Activated CD4-positive, alpha-beta T cell treated with anti-CD3 and anti-CD28 coated beads, Interleukin-2, amount 50 U/mL, for 48 hours (primary cell): Measurements from ENCODE around the gene MYO5B.
A peak's percentile ranks its signal among the peaks of the same experiment; 100 is the strongest.
"Not testable (repeated sequence)": the region's sequence is repeated elsewhere in the genome, so short reads cannot be mapped to it uniquely, and the experiment has no call there.

Experiments
- DNase-seq, 2 experiments: peaks; one replicate each; pipeline ENCODE4 v3.0.0-alpha.2; 2020

Gene MYO5B

DNA sequence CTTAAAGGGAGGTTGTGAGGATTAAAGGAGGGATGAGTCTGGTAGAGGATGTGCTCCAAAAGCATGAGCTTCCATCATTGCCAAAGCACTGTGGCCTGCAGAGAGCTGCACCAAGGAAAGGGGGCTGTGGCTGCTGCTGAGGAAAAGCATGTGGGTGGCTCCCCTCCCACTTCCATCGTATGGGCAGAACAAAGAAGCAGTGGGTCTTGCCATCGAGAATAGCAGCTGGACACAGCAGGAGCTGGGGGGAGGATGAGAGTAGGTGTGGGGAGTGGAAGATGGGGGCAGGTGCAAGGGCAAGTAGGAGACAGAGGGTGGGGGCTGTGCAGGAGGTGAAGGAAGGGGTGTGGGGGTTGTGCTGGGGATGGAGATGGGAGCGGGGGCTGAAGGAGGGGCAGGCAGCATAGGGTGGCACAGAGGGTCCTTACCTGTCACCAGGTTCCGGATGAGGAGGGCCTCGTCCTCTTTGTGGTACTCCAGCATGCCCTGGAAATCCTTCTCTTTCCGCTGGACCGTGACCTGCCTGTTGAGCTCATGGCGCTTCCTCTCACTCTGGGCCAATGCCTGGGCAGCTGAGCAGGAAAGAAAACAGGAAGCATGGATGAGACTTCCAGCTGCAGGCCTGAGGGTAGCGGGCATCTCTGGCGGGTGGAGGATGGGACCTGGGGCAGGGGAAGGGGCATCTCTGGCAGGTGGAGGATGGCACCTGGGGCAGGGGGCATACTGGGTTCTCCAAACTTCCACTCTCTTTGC, 348.1 kb downstream of the MYO5B start:
- DNase-seq = no peak

- DNase-seq = no peak
Observed at GRCh38 chr18:49846361-49846662, 348.6 kb downstream of the MYO5B start.

- DNase-seq = no peak
Observed at GRCh38 chr18:49845629-49846360, 349.2 kb downstream of the MYO5B start.

DNA sequence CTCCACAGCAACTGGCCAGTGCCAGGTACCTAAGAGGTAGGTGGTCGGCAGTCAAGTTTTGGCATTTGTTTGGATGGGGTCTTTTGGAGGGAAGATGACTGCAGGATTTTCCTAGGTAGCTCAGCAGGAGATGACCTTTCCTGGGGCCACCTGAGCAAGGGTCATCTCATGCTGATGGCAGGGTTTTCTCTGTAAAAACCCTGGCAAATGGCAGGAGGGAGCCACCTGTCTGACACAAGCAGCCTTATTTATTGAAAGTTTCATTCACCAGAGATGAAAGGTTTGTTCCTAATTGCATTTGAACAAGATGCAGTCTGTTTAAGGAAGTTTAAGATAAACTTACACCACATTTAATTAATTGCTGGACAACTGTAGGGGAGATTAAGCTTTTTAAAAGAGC, 350.0 kb downstream of the MYO5B start:
- DNase-seq = no peak

DNA sequence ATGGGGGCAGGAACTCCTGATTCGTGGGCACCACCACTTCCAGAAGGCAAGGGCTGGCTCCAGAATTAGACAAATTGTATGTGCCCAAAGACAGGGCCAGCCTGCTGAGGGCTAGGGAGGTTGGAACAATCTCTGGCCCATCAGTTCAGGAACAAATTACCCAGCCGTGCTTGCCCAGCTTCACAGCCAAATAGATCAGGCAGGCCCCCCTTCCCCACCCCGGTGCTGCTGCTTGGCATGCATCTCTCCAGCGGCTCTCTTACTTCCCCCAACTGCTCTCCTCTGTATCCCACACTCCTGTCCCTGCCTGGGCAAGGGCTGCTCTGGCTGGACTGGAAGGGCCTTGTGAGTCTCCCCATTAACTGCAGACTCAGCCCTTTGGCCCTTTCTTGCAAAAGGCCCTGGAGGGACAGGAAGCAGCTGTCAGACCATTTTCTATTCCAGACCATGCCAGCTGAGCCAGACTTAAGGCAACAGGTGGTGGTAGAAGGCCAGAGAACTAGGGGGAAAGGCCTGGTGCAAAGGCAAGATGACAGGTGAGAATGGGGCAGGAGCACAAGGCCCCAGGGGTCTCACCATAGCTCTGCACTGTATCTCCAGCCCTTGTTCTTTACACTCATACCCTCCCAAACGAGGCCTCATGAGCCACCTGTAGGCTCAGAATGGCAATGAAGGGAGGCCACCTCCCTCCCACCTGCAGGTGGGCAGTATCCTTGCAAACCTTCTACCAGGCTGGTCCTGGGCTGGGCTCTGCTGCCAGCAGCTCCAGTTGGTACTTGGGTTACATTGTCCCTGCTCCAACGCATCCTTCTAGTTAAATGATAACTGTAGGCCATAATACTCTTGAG, 350.9 kb downstream of the MYO5B start:
- DNase-seq = no peak

DNA sequence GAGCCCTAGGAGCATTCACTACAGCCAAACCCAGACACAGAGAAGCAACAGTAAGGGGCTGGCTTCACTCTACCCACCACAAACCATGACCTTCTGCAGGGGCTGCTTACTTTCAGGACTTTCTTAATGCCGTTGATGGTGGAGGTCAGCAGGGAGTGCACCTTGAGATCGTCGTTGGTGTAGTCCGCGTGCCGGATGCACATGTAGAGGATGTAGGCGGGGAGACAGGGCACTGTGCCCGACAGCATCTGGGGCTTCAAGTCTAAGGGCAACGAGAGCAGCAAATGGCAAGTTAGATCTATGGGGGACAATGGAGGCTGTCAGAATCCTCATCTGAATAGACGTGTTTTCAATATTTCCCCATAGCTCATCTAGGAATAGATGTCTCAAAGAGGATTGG, 351.8 kb downstream of the MYO5B start:
- no peak for DNase-seq

GRCh38 chr18:49842656-49843055, 352.3 kb downstream of the MYO5B start:
- no peak for DNase-seq

DNA sequence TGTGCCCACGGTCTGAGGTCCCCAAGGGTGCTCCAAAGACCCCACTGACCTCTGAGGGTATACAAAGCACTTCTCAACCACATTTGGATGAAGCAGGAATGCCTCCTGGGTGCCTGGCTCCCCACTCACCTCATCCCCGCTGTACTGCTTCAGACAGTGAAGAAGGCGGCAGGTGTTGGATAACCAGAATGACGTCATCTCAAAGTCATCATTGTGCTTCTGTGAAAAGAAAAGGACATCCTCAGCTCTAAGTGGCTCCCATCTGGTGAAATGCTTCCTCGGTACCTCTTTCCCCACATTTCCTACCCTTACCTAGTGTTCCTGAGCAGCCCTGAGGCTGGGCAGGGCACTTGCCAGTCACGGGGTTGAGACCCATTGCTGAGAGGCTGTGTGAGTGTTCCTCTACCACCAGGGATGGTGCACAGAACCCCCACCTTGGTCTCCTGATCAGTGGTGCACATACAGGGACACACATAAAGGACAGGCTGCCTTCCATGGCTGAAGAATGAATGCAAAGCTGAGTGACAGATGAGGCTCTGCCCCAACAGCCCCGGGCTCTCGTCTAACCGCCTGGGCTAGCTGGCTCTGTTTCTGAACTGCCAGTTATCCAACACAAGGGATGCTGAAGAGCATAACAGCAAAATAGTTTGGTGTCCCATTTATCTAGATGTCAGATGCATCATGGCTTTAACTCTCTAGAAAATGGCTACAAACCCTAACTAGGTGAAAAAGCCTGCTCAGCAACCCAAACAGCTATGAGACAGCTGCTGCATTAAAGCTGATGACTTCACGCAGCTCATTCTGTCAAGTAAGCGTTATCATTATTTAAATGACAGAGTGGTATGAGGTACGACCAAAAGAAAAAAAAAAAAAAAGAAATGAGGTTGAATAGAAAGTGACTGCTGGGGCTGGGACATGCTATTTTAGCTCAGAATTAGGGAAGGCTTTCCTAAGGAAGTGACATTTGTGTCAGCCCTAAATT, 353.4 kb downstream of the MYO5B start:
- no peak for DNase-seq

GRCh38 chr18:49839012-49839411, 355.9 kb downstream of the MYO5B start:
- DNase-seq = no peak

- no peak for DNase-seq
Observed at GRCh38 chr18:49838381-49838780, 356.6 kb downstream of the MYO5B start.

DNA sequence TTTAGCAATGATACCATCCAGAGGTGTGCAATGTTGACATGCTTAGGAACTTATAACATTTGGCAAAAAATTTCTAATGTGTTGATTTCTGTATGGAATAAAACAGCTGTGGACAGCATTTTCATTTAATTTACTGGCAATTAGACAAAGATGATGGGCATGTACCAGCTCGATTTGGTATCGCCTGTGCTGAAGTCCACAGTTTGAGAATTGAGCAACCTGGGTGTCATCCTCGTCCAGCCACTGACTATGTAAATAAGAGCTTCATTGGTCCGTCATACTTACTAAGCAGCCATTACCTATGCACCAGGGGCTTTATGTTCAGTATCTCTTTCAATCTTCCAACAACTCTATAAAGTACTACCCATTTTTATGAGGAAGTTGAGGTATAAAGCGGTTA, 357.1 kb downstream of the MYO5B start:
- no peak for DNase-seq

GRCh38 chr18:49837316-49837835, 357.6 kb downstream of the MYO5B start:
- DNase-seq = not testable (repeated sequence)

DNA sequence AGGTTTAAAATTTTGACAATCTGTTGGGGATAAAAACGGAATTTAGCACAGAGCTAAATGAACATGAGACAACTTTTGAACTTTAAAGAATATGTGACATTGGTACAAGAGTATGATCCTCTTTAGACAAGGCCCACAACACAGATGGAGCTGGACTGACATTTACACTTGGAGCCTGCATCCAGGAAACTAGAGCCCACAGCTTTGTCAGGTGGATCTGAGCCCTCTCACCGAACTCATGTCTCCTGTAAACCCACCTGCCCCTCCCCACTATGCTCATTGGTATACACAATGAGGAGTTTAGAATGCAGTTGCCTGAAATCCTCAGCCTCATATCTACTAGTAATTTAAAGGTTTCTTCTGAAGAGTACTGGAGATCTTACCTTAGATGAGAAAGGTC, 359.5 kb downstream of the MYO5B start:
- no peak for DNase-seq

DNA sequence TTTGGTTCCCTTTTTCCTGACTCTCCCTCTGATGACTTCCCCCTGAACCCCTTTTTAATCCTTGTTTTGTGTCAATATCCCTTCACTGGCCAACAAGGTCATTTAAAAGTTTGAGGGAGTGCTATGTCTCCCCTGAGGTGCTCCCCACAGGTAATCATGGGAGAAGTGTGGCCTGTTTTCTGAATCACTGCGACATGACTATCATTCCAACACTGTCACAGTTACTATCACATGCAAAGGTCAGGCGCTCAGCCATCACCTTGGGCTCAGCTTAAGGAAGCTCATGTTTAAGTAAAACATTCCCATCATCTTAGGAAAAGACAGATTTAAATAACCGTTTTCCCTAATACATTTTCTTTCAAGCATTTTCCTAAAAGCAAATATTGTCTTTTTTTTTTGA, 360.7 kb downstream of the MYO5B start:
- DNase-seq = no peak

DNA sequence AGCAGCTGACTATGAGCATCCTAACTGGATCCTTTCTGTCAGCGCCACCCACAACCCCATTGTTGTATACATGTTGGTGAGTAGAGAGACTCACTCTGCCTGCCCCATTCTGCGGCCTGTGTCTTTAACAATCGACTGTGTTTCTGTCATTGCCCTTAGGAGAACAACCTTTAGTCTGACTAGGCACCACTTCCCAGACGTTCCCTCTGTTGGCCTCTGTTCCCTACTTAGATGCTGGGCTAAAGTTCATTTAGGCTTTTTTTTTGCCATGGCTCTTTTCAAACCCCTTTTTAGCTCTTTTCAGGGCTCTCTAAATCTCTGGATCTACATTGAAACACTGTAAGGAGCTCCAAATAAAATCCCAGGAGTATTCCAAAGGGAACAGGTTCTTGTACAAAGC, 361.1 kb downstream of the MYO5B start:
- no peak for DNase-seq

DNA sequence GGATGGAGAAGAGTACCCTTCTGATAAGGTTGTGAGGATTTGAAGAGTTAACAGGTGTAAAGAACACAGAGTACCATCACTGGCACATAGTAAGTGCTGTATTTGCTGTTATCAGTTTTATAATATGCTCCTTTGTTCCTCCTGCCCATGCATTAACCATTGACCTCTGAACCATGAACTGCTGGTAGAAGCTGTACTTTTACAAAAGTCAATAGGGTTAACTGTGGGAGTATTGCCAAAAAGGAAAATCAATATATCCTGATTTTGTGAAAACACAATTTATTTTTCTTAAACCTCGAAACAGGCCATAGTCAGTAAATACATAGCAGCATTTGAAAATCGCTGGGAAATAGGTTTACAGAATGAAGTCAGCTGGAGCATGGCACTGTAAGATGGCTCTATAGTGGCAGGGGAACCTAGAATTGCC, 362.7 kb downstream of the MYO5B start:
- DNase-seq = no peak

- no peak for DNase-seq
Observed at GRCh38 chr18:49827996-49828395, 367.0 kb downstream of the MYO5B start.

DNA sequence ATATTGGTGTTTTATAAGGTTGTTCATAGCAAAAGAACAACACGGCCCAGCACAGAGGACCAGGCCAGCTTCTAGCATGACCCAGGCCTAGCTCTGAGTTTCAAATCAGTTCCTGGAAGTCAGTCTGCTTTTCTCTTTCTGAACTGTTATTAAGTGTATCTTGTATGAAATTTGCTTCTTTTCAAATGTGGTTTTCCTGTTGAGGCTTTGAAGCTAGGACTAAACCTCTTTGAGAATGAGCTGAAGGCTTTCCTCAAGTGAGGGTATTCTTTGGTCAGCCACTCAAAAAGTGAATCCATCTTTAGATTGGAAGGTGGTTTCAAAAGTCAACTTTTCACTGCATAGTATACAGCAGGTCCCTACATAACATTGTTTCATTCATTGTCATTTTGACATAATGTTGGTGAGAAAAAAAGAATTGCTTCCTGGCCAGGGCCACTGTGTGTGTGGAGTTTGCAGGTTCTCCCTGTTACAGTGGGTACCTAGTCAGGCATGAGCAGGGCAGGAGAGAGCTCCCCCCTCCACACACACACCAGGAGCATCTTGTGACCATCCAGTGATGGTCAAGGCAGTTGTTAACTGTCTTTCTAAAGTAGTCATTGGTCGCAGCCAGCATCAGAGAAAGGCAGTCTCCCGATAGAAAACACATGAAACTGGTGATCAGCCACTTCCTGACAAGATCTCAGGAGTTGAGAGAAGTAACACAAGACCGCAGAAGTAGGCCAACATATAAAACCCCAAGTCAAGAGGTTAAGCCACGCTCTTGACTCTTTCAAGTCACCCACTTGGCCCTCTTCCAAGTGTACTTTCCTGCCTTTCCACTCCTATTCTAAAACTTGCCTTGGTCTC, 374.9 kb downstream of the MYO5B start:
- DNase-seq = peak; percentile 23 to 41

DNA sequence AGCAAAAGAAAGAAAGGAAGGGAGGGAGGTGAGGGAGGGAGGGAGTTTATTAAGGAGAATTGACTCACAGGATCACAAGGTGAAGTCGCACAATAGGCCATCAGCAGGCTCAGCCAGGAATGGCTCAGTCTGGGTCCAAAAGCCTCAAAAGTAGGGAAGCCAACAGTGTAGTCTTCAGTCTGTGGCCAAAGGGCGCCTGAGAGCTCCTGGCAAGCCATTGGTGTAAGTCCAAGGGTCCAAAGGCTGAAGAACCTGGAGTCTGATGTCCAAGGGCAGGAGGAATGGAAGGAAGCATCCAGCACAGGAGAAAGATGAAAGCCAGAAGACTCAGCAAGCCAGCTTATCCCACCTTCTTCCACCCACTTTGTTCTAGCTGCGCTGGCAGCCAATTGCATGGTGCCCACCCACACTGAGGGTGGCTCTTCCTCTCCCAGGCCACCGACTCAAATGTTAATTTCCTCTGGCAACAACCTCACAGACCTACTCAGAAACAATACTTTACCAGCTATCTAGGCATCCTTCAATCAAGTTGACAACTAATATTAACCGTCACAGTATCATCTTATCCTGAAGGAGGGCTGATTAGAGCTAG, 375.8 kb downstream of the MYO5B start:
- no peak for DNase-seq

DNA sequence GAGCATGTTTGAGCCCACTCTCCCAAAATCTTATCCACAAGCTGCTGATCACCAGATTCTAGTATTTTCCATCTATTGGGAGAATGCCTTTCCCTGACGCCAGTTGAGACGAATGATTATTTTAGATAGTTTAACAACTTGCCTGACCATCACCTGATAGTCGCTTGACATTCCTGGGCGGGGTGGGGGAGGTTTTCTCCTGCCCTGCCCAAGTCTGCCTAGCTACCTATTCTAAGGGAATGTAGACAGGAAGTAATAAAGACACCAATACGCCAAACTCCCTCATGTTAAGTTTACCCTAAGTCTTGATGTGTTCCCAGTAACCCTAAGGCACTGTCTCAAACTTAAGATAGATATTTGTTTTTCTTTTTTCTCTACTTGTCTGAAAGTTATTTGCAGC, 377.0 kb downstream of the MYO5B start:
- no peak for DNase-seq

DNA sequence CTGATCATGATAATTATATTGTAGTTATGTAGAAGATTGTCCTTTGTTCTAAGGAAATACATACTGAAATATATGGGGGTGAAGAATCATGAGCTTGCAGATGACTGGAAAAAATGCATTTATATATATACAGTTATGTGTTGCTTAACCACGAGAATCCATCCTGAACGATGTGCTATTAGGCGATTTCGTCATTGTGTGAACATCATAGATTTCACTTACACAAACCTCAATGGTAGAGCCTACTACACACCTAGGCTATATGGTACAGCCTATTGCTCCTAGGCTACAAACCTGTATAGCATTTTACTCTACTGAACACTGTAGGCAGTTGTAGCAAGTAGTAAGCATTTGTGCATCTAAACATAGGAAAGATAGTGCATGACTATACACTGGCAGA, 379.0 kb downstream of the MYO5B start:
- no peak for DNase-seq
